ENCODE results near the gene HIPK4.
"Not testable (repeated sequence)": the region's sequence is repeated elsewhere in the genome, so short reads cannot be mapped to it uniquely, and the experiment has no call there.

Gene HIPK4

DNA sequence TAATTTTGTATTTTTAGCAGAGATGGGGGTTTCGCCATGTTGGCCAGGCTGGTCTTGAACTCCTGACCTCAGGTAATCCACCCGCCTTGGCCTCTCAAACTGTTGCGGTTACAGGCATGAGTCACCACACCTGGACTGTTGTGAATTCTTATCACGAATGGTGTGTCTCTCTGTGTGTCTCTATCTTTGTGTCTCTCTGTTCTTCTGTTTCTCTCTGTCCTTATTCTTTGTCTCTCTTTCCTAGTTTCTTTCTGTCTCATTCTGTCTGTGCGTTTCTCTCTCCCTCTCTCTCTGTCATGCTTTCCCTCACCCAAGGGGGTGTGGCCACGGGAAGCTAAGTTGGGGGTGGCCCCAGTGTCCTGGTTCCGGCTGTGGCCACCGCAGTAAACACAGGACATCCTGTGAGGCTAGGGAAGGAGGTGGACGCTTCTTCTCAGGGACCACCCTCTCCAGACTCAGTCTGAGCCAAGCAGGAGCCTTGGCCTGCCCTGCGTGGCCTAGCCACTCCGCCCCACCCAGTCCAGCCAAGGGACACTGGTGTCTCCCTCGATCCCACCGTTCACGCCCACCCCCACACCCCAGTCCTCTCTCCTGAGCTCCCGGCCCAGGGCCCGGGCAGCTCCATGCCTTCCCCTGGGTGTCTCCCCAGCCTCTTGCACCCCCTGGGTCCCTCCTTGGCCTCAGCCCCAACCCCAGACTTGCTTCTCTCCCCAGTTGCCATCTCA lies 27.1 kb upstream of the HIPK4 start:
- no peak for DNase-seq (ENCODE audit: low read depth in 2 of 2)

DNA sequence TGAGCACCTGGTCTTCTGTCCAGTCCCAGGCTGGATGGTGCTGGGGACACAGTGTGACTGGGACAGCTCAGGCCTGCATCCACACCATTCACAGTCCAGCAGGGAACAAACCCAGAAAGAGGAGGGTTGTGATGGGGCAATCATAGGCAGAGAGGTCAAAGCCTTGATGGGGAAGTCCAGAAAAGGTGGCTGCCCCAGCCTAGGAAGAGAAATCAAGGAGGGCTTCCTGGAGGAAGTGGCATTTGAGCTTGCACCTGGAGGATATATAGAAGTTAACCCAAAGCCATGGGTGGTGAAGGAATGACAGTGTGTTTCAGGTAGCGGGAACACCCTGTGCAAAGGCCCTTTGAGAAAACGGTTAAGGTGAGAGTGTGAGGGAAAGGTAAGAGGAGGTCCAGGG lies 25.8 kb upstream of the HIPK4 start:
- DNase-seq (ENCODE audit: low read depth in 2 of 2) = no peak

- no peak for DNase-seq (ENCODE audit: low read depth in 2 of 2)
Measured at GRCh38 chr19:40414542-40415535, 24.9 kb upstream of the HIPK4 start.

DNA sequence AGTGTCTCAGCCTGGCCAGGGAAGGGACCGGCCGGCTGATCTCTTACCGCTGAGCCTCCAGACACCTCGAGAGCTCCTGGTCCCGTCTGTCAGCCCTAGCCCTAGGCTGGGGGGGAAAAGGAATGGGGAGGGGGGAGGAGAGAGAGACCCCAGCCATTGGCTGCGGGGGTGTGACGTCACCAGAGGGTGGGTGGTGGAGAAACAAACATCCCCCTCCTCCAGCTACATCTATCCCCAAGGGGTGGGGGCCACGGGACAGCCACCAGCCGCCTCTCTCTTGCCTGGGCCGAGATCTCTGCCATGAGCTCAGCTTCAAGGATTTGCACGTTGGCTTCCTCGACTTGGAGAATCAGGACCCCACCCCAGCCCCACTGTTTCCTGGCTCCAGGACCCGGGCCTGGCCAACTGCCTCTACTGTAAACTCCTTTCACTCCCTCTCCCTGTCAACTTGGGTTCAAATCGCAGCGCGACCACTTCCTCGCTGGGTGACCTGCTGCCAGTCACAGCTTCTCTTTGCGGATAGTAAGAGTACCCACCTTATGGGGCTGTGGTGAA lies 23.4 kb upstream of the HIPK4 start, which contains the start of gene PRX:
TSS of gene PRX (minus strand) at position 88 of the 555 bp plus-strand sequence. CDS start 5,446 bp downstream, outside the sequence.
- no peak for DNase-seq (ENCODE audit: low read depth in 2 of 2)

DNA sequence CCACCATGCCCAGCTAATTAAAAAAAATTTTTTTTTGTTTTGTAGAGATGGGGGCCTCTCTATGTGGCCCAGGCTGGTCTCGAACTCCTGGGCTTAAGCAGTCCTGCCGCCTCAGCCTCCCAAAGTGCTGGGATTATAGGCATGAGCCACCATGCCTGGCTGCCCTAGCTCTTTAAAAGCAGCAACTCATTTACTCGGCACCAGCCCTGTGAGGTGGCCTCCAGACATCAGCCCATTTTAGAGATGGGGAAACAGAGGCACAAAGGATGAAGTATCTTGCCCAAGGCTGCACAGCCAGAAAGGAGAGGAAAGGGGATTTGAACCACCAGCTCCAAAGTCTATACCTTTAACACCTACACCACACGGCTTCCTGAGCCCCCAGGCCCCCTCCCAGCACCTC lies 22.9 kb upstream of the HIPK4 start:
- no peak for DNase-seq (ENCODE audit: low read depth in 2 of 2)

GRCh38 chr19:40411958-40412499 lies 22.0 kb upstream of the HIPK4 start:
- DNase-seq (ENCODE audit: low read depth in 2 of 2) = no peak

GRCh38 chr19:40411125-40411842 lies 21.3 kb upstream of the HIPK4 start:
- DNase-seq (ENCODE audit: low read depth in 2 of 2) = no peak

- DNase-seq (ENCODE audit: low read depth in 2 of 2) = no peak
Measured at GRCh38 chr19:40410030-40410389, 20.0 kb upstream of the HIPK4 start.

- DNase-seq (ENCODE audit: low read depth in 2 of 2) = not testable (repeated sequence)
Measured at GRCh38 chr19:40408598-40408925, 18.6 kb upstream of the HIPK4 start.

GRCh38 chr19:40407714-40408597 lies 18.0 kb upstream of the HIPK4 start:
- DNase-seq (ENCODE audit: low read depth in 2 of 2) = no peak

DNA sequence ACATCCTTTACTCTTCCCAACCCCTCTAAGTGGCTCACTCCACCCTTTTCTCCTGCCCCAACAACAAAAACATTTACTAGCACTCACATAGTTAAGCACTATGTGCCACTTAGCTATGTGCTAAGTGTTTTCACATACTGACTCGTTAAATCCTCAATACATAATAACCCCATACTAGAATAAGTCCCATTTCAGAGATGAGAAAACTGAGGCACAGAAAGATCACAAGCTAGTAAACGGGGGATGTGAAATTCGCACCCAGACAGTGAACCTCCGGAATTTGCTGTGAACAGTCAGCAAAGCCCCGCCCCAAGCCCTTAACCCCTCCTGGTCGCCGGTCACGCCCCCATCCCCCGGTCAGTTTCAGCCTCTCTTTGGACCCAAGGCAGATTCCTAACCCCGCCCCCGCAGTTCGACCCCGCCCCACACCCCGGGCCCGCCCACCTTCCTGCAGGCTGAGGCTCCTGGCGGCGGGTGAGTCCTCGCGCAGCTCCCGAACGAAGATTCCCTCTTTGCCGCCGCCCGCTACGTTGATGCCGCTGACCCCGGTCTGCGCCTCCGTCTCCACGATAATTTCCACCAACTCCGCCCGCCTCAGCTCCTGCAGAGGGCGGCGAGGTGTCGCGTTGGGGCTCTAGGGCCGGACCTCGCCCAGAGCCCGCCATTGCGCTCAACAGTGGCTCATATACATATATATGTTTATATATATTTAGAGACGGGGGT lies 13.4 kb upstream of the HIPK4 start:
- peak; percentile 51 to 61 for DNase-seq (ENCODE audit: low read depth in 2 of 2)

DNA sequence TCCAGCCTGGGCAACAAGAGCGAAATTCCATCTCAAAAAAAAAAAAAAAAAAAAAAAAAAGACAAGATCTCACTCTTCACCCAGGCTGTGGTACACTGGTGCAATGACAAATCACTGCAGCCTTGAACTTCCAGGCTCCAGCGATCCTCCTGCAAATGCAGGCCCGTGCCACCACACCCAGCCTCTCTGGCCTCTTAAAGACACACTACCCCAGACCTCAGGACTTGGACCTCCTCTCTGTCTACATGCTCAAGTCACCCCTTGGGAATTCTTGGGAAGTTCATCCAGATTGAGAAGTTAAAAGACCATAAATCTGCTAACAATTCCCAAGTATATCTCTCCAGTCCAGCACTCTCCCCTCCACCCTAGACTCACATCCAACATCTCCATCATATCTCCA lies 10.6 kb upstream of the HIPK4 start:
- no peak for DNase-seq (ENCODE audit: low read depth in 2 of 2)

DNA sequence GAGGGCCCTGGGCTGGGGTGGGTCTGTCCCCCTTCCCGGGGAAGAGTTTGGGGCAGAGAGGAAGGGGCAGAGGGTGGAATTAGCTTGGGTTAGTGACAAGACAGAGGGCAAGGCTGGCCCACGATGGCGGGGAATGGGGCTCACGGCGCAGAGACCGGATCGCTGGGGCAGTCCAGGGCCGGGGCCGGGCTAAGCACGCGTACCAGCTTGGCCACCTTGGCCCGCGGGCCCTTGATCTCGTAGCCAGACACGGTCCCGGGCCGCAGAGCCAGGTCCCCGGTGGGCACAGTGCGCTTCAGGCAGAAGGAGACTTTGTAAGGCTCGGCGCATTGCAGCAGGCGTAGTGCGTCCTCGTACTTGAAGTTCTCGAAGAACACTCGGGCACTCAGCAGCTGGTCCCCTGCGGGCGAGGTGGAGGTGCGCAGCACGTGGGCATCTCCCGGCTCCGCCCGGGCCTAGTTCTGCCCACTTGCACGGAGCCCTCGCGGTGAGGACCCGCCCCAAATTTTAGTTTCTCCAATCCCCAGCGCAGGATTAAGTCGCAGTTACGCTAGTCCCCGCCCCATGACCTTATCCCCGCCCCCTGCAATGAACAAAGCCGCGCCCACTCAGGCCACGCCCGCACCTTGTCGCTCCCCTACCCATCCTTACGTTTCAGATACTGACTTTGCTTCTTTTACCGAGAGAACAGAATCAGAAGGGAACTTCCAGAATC lies 8.6 kb upstream of the HIPK4 start:
- peak; percentile 14 to 44 for DNase-seq (ENCODE audit: low read depth in 2 of 2)

GRCh38 chr19:40397568-40397906 lies 7.6 kb upstream of the HIPK4 start:
- no peak for DNase-seq (ENCODE audit: low read depth in 2 of 2)

- no peak for DNase-seq (ENCODE audit: low read depth in 2 of 2)
Measured at GRCh38 chr19:40396886-40397567, 7.0 kb upstream of the HIPK4 start.

- DNase-seq (ENCODE audit: low read depth in 2 of 2) = no peak
Measured at GRCh38 chr19:40395956-40396355, 6.0 kb upstream of the HIPK4 start.

DNA sequence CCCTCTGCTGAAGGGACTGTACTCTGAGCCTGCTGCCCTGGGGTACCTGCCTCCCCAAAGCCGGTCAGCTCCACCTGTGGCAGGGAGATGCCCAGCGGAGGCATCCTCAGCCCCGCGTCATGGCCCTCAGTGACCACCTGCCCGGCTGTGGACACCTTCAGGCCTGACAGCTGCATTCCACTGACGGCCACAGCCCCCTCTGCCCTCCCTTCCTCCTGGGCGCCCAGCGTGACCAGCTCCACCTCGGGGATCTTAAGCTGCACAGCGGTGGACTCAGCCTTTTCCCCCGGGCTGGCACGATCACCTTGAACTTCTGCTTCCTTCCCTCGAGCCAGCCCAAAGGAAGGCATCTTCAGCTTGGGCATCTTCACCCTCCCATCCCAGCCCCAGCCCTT lies 4.8 kb upstream of the HIPK4 start:
- no peak for DNase-seq (ENCODE audit: low read depth in 2 of 2)

GRCh38 chr19:40393894-40394815 lies 4.2 kb upstream of the HIPK4 start:
- no peak for DNase-seq (ENCODE audit: low read depth in 2 of 2)
